Ovary (tissue), 9 donors: ENCODE results near the gene EYA2. TPM values are rescaled to one million over a fixed set of nuclear protein-coding genes. Genes with fewer than 3 reads are reported as not detected.

Experiments used
- DNase-seq, 5 donors: peaks; one replicate each; pipeline ENCODE4 v3.0.0-alpha.2; 2019 to 2020
- H3K27ac ChIP-seq, 2 donors: fragments of 200-600 bp; one replicate each; pipeline versions ENCODE4 v1.5.1 to v1.8.0; 2019 to 2022
- H3K27me3 ChIP-seq: fragments of 200-600 bp; one replicate; pipeline ENCODE4 v1.8.0; 2022
- H3K36me3 ChIP-seq: fragments of 200-600 bp; sonication (generic); one replicate; pipeline ENCODE4 v1.5.1; 2019
- H3K4me1 ChIP-seq: one replicate; pipeline ENCODE4 v1.8.1; 2013; ENCODE audit warnings: mild to moderate bottlenecking, moderate library complexity; ENCODE audit not compliant: insufficient read depth
- H3K4me3 ChIP-seq: fragments of 200-600 bp; sonication (generic); one replicate; pipeline ENCODE4 v1.5.1; 2017
- H3K9me3 ChIP-seq, 2 donors: fragments of 200-600 bp in 1 of 2; sonication (generic) in 1 of 2; one replicate each; pipeline versions ENCODE4 v1.5.1 to v1.8.1; 2013 to 2019; ENCODE audit warnings: mild to moderate bottlenecking in 1 of 2, moderate library complexity in 1 of 2
- EP300 ChIP-seq: sonication (generic); formaldehyde crosslinking; IDR thresholded peaks from one replicate; pipeline ENCODE4 v1.6.1; 2017; ENCODE audit warnings: antibody characterized with exemption
- POLR2A ChIP-seq: fragments of 450-650 bp; IDR thresholded peaks from one replicate; pipeline ENCODE4 v1.6.1; 2017; ENCODE audit warnings: antibody characterized with exemption, mild to moderate bottlenecking, moderate library complexity
- WGBS, 3 donors: extraction: QIAGEN DNeasy Blood & Tissue Kit in 1 of 3; methylation state at CpG; one replicate each; pipeline versions ENCODE4 v1.1.5 to v1.1.7; 2013 to 2017; 5-methylcytosine and 5-hydroxymethylcytosine counted together
- intact Hi-C, 4 donors: fragments of 100-400 bp; cut with DNase I; formaldehyde crosslinking; loops; one replicate each; pipeline versions ENCODE4 v1.11.0 to v1.15.1; 2022 to 2023
- polyA plus RNA-seq, 2 donors: library from polyadenylated mRNA; stranded (reverse); fragments of 200-250 nt in 1 of 2; fragments of 350-450 nt in 1 of 2; fragmentation: Illumina TruSeq in 1 of 2; extraction: RNeasy Lipid Tissue Mini Kit (QIAGEN cat#74804) in 1 of 2; gene quantifications; one replicate each; pipeline ENCODE4 v1.2.3, GENCODE V29; 2013 to 2014
- total RNA-seq, 7 donors: library from RNA; depleted of rRNA in 2 of 7; stranded (reverse); fragments of >200 nt in 2 of 7; fragmentation: NEBNext Ultra II Directional in 3 of 7; extraction: Animal tissue kit (Norgen Biotek cat#: 25700) in 3 of 7; gene quantifications; one replicate each; pipeline versions ENCODE4 v1.1.0 to v1.2.4, GENCODE V29; 2016 to 2023
- TF ChIP-seq, protein P1 (sequence below), 3 donors: fragments of 450-650 bp in 2 of 3; fragments of 200-600 bp in 1 of 3; IDR thresholded peaks; one replicate each; pipeline versions ENCODE4 v1.5.1 to v1.8.0; 2016 to 2022; ENCODE audit warnings: antibody characterized with exemption in 3 of 3, mild to moderate bottlenecking in 1 of 3
- donor health status: DM: no; HTN: no; CAD: no; lungs with moderate emphysema.
- donor health status: DM: no; HTN: no; CAD: no.
- donor health status: Bipolar disorder and iron deficiency.
- donor health status: DM: yes; HTN: yes; CAD: no.
- donor health status: DM: no; HTN: no; CAD: no.
- donor health status: DM: yes; HTN: yes; CAD: no.

EYA2 gene
- total and polyA plus RNA-seq, 9 donors, result 0.18 to 7.6 (median 1.7) TPM

- H3K36me3 ChIP-seq, result no peaks in the 10 kb centered on the region
- intact Hi-C loops, result no loop called here
- TF ChIP-seq POLR2A, result no peak
- no peak for TF ChIP-seq EP300
- TF ChIP-seq, protein P1, sequence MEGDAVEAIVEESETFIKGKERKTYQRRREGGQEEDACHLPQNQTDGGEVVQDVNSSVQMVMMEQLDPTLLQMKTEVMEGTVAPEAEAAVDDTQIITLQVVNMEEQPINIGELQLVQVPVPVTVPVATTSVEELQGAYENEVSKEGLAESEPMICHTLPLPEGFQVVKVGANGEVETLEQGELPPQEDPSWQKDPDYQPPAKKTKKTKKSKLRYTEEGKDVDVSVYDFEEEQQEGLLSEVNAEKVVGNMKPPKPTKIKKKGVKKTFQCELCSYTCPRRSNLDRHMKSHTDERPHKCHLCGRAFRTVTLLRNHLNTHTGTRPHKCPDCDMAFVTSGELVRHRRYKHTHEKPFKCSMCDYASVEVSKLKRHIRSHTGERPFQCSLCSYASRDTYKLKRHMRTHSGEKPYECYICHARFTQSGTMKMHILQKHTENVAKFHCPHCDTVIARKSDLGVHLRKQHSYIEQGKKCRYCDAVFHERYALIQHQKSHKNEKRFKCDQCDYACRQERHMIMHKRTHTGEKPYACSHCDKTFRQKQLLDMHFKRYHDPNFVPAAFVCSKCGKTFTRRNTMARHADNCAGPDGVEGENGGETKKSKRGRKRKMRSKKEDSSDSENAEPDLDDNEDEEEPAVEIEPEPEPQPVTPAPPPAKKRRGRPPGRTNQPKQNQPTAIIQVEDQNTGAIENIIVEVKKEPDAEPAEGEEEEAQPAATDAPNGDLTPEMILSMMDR (IDR thresholded peaks at IDR 0.05), result no peak
- 24 to 46% (median 39%) methylated on average over 1 of the region's 1 CpG for WGBS, 3 donors
- H3K4me3 ChIP-seq, result no peak overlapping the region
- no peaks in the 10 kb centered on the region for H3K4me1 ChIP-seq
- no peak overlapping the region for H3K27ac ChIP-seq
- H3K27me3 ChIP-seq, result no peaks in the 10 kb centered on the region
- no peak for DNase-seq
- no peaks in the 10 kb centered on the region for H3K9me3 ChIP-seq
These were observed 43.8 kb downstream of the EYA2 start for GRCh38 chr20:46938434-46938833.

DNA sequence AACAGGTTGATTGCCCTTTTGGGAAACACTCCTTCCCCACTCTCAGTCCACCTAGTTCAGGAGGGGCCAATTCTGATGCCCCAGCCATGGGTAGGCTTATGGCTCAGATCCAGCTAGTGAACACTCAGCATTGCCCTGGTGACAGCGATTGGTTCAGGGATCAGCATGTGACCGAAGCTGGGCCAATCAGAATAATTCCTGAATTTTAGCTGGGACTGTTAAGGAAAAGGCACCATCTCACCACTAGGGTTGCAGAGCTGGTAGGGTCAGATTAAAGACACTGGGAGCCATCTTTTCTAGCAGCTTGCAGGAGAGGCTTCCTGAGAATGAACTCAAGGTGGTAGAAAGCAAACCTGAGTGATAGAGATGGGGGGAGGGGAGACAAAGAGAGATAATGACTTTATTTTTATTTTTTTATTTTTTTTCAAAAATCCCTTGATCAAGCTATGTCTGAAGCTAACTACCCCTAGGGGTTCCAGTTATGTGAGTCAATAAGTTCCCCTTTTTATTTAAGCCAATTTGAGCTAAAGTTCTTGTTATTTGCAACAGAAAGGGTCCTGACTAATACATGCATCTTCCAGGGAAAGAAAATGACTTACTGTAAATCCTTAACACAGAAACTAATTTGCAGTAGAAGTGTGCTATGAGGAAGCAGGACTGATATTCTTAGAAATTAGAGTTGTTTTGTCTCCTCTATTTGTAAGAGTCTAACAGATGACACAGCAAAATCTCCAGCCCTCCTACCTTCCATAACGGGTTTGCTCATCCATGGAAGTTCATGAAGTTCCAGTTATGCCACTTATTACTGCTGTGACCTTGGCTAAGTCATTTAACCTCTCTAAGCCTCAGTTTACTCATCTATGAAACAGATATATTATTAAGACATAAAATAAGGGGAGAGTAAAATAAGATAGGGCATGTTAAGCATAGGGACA lies 44.7 kb downstream of the EYA2 start:
- H3K27ac ChIP-seq, result no peak overlapping the region
- H3K9me3 ChIP-seq, result no peaks in the 10 kb centered on the region
- intact Hi-C loops, result no loop called here
- TF ChIP-seq EP300 (no peak), POLR2A (no peak)
- TF ChIP-seq, protein P1 (IDR thresholded peaks at IDR 0.05), result no peak
- WGBS, 3 donors, result 46 to 76% (median 74%) methylated on average over 3 of the region's 3 CpGs
- no peaks in the 10 kb centered on the region for H3K27me3 ChIP-seq
- H3K36me3 ChIP-seq, result no peaks in the 10 kb centered on the region
- no peaks in the 10 kb centered on the region for H3K4me1 ChIP-seq
- DNase-seq, result no peak
- no peak overlapping the region for H3K4me3 ChIP-seq

GRCh38 chr20:46940616-46941015 lies 46.0 kb downstream of the EYA2 start:
- 49 to 72% (median 67%) methylated on average over 9 to 10 of the region's 10 CpGs for WGBS, 3 donors
- intact Hi-C loops, result no loop called here
- TF ChIP-seq POLR2A (no peak), EP300 (no peak)
- TF ChIP-seq, protein P1 (IDR thresholded peaks at IDR 0.05), result no peak

GRCh38 chr20:46941404-46941803 lies 46.8 kb downstream of the EYA2 start:
- no peaks in the 10 kb centered on the region for H3K4me1 ChIP-seq
- intact Hi-C loops, result no loop called here
- no peak overlapping the region for H3K4me3 ChIP-seq
- WGBS, 3 donors, result 71 to 90% (median 86%) methylated on average over 2 of the region's 2 CpGs
- no peak overlapping the region for H3K27ac ChIP-seq
- DNase-seq, result no peak
- no peaks in the 10 kb centered on the region for H3K9me3 ChIP-seq
- H3K27me3 ChIP-seq, result no peaks in the 10 kb centered on the region
- no peak for TF ChIP-seq EP300
- no peaks in the 10 kb centered on the region for H3K36me3 ChIP-seq

More at GRCh38 chr20:46940616-46941015, 46.0 kb downstream of the EYA2 start:
- H3K9me3 ChIP-seq, result no peaks in the 10 kb centered on the region
- no peak for DNase-seq
- H3K36me3 ChIP-seq, result no peaks in the 10 kb centered on the region
- no peaks in the 10 kb centered on the region for H3K27me3 ChIP-seq
- H3K27ac ChIP-seq, result no peak overlapping the region
- no peaks in the 10 kb centered on the region for H3K4me1 ChIP-seq
- no peak overlapping the region for H3K4me3 ChIP-seq
